ENCODE data around the gene PEX14.

PEX14 gene

GRCh38 chr1:10561497-10561896 is 86.7 kb downstream of the PEX14 start:
- Mint-ChIP-seq H3K4me1 (peaks cover 13% of the 10 kb centered on the region), H3K36me3 (peaks cover 7% of the 10 kb centered on the region), H3K27ac (peak overlapping the region; percentile 63), H3K9me3 (no peaks in the 10 kb centered on the region), H3K4me3 (no peak overlapping the region), H3K27me3 (no peaks in the 10 kb centered on the region)

DNA sequence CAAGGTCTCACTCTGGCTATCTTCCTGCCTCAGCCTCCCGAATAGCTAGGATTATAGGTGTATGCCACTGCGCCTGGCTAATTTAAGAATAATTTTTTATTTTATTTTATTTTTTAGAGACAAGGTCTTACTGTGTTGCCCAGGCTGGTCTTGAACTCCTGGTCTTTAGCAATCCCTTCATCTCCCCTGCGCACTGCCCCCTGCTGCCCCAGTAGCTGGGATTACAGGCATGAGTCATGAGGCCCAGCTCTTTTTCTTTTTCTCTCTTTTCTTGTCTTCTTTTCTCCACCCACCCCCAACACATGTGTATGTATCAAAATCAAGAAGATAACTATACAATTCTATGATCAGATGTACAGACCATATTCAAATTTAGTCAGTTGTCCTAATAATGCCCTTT is 87.2 kb downstream of the PEX14 start:
- no peaks in the 10 kb centered on the region for H3K9me3 Mint-ChIP-seq
- H3K36me3 Mint-ChIP-seq: peaks cover 7% of the 10 kb centered on the region
- peaks cover 13% of the 10 kb centered on the region for H3K4me1 Mint-ChIP-seq
- peak overlapping the region; percentile 63 for H3K27ac Mint-ChIP-seq
- no peak overlapping the region for H3K4me3 Mint-ChIP-seq
- no peaks in the 10 kb centered on the region for H3K27me3 Mint-ChIP-seq

GRCh38 chr1:10564063-10564462 is 89.3 kb downstream of the PEX14 start:
- Mint-ChIP-seq H3K27ac (no peak overlapping the region), H3K36me3 (peaks cover 8% of the 10 kb centered on the region), H3K27me3 (no peaks in the 10 kb centered on the region), H3K4me3 (no peak overlapping the region), H3K4me1 (peaks cover 15% of the 10 kb centered on the region), H3K9me3 (no peaks in the 10 kb centered on the region)

DNA sequence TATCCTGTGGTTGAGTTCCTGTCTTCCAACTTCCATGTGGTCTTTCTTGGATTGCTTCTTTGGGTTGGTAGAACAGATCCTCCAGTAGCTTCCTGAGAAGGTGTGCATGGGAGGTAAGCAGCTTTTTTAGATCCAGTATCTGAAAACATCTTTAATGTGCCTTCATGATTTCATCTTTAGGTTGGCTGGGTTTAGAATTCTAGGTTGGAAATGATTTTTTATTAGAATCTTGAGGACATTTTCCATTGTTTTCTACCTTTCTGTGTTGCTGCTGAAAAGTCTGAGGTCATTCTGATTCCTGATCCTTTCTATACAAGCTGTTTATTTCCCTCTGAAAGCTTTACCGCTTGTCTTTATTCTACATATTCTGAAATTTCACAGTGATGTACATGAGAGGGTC is 94.8 kb downstream of the PEX14 start:
- H3K9me3 Mint-ChIP-seq: no peaks in the 10 kb centered on the region
- peaks cover 5% of the 10 kb centered on the region for H3K36me3 Mint-ChIP-seq
- no peaks in the 10 kb centered on the region for H3K27me3 Mint-ChIP-seq
- H3K4me1 Mint-ChIP-seq: peaks cover 3% of the 10 kb centered on the region
- no peak overlapping the region for H3K27ac Mint-ChIP-seq
- no peak overlapping the region for H3K4me3 Mint-ChIP-seq

- H3K36me3 Mint-ChIP-seq: peaks cover 2% of the 10 kb centered on the region
- H3K27ac Mint-ChIP-seq: no peak overlapping the region
- H3K4me3 Mint-ChIP-seq: no peak overlapping the region
- no peaks in the 10 kb centered on the region for H3K9me3 Mint-ChIP-seq
- H3K27me3 Mint-ChIP-seq: no peaks in the 10 kb centered on the region
- no peaks in the 10 kb centered on the region for H3K4me1 Mint-ChIP-seq
Measured at GRCh38 chr1:10575616-10576015, 100.9 kb downstream of the PEX14 start.

GRCh38 chr1:10578070-10578469 is 103.3 kb downstream of the PEX14 start:
- no peaks in the 10 kb centered on the region for H3K9me3 Mint-ChIP-seq
- H3K4me1 Mint-ChIP-seq: no peaks in the 10 kb centered on the region
- no peaks in the 10 kb centered on the region for H3K27me3 Mint-ChIP-seq
- peaks cover 4% of the 10 kb centered on the region for H3K36me3 Mint-ChIP-seq
- no peak overlapping the region for H3K27ac Mint-ChIP-seq
- no peak overlapping the region for H3K4me3 Mint-ChIP-seq

DNA sequence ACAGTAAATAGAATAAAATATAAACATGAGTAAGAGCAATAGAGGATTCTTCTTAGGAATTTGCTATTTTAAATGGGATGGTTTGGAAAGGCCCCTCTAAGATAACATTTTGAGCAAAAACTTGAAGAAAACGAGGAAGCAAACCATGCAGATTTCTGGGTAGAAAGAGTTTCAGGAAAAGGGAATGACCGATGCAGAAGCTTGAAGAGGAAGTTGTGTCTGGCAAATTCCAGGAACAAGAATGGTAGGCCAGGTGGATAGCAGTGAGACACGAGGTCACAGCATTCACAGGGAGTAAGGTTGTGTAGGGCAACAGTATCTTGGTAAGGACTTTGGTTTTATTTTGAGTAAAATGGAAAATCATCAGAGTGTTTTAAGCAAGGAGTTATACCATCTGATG is 108.9 kb downstream of the PEX14 start:
- Mint-ChIP-seq H3K9me3 (no peaks in the 10 kb centered on the region), H3K4me1 (no peaks in the 10 kb centered on the region), H3K27ac (no peak overlapping the region), H3K4me3 (no peak overlapping the region), H3K27me3 (no peaks in the 10 kb centered on the region), H3K36me3 (peaks cover 11% of the 10 kb centered on the region)

- H3K27me3 Mint-ChIP-seq: no peaks in the 10 kb centered on the region
- no peak overlapping the region for H3K4me3 Mint-ChIP-seq
- no peaks in the 10 kb centered on the region for H3K9me3 Mint-ChIP-seq
- H3K27ac Mint-ChIP-seq: no peak overlapping the region
- peaks cover 12% of the 10 kb centered on the region for H3K36me3 Mint-ChIP-seq
- H3K4me1 Mint-ChIP-seq: no peaks in the 10 kb centered on the region
Measured at GRCh38 chr1:10585242-10585641, 110.5 kb downstream of the PEX14 start.

- Mint-ChIP-seq H3K27ac (no peak overlapping the region), H3K9me3 (no peaks in the 10 kb centered on the region), H3K27me3 (no peaks in the 10 kb centered on the region), H3K36me3 (peaks cover 9% of the 10 kb centered on the region), H3K4me3 (no peak overlapping the region), H3K4me1 (no peaks in the 10 kb centered on the region)
Measured at GRCh38 chr1:10586125-10586524, 111.4 kb downstream of the PEX14 start.

DNA sequence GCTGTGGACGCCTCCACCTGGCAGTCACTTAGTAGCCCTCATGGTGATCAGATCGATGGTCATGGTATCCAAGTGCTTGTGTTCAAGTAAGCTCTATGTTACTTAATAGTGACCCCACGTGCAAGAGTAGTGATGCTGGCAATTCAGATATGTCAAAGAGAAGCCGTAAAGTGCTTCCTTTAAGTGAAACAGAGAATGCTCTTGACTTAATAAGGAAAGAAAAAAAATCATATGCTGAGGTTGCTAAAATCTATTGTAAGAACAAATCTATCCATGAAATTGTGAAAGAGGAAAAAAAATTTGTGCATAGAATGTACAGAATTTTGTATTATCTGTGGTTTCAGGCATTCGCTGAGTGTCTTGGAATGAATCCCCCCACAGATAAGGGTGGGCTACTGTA is 113.9 kb downstream of the PEX14 start:
- Mint-ChIP-seq H3K9me3 (no peaks in the 10 kb centered on the region), H3K4me1 (no peaks in the 10 kb centered on the region), H3K4me3 (no peak overlapping the region), H3K27ac (no peak overlapping the region), H3K27me3 (no peaks in the 10 kb centered on the region), H3K36me3 (peaks cover 9% of the 10 kb centered on the region)

- Mint-ChIP-seq H3K9me3 (no peaks in the 10 kb centered on the region), H3K27me3 (no peaks in the 10 kb centered on the region), H3K4me1 (no peaks in the 10 kb centered on the region)
Measured at GRCh38 chr1:10589074-10589473, 114.3 kb downstream of the PEX14 start.

DNA sequence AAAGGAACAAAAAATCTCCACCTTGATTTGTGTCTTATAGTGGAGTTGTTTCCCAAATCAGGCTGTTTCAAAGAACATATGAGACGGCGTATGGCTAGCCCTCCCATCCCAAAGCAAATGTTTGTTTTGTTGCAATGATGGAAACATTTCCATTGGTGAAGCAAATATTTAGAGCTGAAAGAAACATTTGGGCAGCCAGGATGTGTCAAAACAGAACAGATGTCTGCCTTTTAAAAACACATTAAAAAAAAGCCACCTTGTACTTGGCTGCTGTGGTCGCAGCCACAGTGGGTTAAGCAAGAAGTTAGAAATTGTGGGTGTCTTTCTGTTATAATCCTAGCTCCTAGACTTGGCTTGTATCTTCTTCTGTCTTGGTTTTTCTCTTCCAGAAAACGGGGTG is 116.3 kb downstream of the PEX14 start:
- no peaks in the 10 kb centered on the region for H3K27me3 Mint-ChIP-seq
- H3K4me3 Mint-ChIP-seq: no peak overlapping the region
- peaks cover 2% of the 10 kb centered on the region for H3K36me3 Mint-ChIP-seq
- no peaks in the 10 kb centered on the region for H3K9me3 Mint-ChIP-seq
- H3K4me1 Mint-ChIP-seq: no peaks in the 10 kb centered on the region
- no peak overlapping the region for H3K27ac Mint-ChIP-seq

More at GRCh38 chr1:10589074-10589473, 114.3 kb downstream of the PEX14 start:
- no peak overlapping the region for H3K27ac Mint-ChIP-seq
- peaks cover 8% of the 10 kb centered on the region for H3K36me3 Mint-ChIP-seq
- H3K4me3 Mint-ChIP-seq: no peak overlapping the region

GRCh38 chr1:10592373-10592772 is 117.6 kb downstream of the PEX14 start:
- no peaks in the 10 kb centered on the region for H3K27me3 Mint-ChIP-seq
- no peaks in the 10 kb centered on the region for H3K4me1 Mint-ChIP-seq
- no peaks in the 10 kb centered on the region for H3K9me3 Mint-ChIP-seq
- H3K27ac Mint-ChIP-seq: no peak overlapping the region
- H3K4me3 Mint-ChIP-seq: no peak overlapping the region
- peaks cover 2% of the 10 kb centered on the region for H3K36me3 Mint-ChIP-seq

- no peaks in the 10 kb centered on the region for H3K9me3 Mint-ChIP-seq
- H3K27me3 Mint-ChIP-seq: no peaks in the 10 kb centered on the region
- no peaks in the 10 kb centered on the region for H3K4me1 Mint-ChIP-seq
- H3K27ac Mint-ChIP-seq: no peak overlapping the region
- H3K36me3 Mint-ChIP-seq: no peaks in the 10 kb centered on the region
- H3K4me3 Mint-ChIP-seq: no peak overlapping the region
Measured at GRCh38 chr1:10593750-10594149, 119.0 kb downstream of the PEX14 start.

- H3K4me1 Mint-ChIP-seq: no peaks in the 10 kb centered on the region
- no peak overlapping the region for H3K27ac Mint-ChIP-seq
- H3K36me3 Mint-ChIP-seq: no peaks in the 10 kb centered on the region
- no peaks in the 10 kb centered on the region for H3K9me3 Mint-ChIP-seq
- H3K4me3 Mint-ChIP-seq: no peak overlapping the region
- H3K27me3 Mint-ChIP-seq: no peaks in the 10 kb centered on the region
Measured at GRCh38 chr1:10594595-10595223, 120.0 kb downstream of the PEX14 start.

GRCh38 chr1:10596780-10597179 is 122.0 kb downstream of the PEX14 start:
- H3K36me3 Mint-ChIP-seq: no peaks in the 10 kb centered on the region
- H3K4me1 Mint-ChIP-seq: no peaks in the 10 kb centered on the region
- H3K4me3 Mint-ChIP-seq: no peak overlapping the region
- H3K9me3 Mint-ChIP-seq: no peaks in the 10 kb centered on the region
- no peaks in the 10 kb centered on the region for H3K27me3 Mint-ChIP-seq
- H3K27ac Mint-ChIP-seq: no peak overlapping the region

Measured in activated naive CD4-positive, alpha-beta T cell treated with anti-CD3 and anti-CD28 coated beads, Interleukin-2, amount 50 U/mL, for 24 hours (primary cell).